Measurements from ENCODE around the gene CFAP157.

The CFAP157 gene

DNA sequence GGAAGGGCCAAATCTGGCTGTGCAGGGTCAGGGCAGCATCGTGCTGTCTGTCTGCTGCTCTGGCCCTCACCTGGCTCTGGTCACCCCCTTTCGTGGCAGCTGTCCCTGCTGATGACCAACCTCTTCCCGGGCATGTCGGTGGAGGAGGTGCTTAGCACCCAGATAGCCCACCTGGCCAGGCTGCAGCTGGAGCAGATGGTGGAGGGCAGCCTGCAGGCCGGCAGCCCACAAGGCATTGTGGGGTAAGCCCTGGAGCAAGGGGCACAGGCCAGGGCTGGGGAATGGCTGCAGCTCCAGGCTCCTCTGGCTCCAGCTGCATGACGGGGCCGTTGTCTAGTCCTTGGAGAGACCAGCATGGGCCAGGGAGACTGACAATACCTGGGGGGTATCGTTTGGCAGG is 20.1 kb downstream of the CFAP157 start:
- TF ChIP-seq, protein P1, sequence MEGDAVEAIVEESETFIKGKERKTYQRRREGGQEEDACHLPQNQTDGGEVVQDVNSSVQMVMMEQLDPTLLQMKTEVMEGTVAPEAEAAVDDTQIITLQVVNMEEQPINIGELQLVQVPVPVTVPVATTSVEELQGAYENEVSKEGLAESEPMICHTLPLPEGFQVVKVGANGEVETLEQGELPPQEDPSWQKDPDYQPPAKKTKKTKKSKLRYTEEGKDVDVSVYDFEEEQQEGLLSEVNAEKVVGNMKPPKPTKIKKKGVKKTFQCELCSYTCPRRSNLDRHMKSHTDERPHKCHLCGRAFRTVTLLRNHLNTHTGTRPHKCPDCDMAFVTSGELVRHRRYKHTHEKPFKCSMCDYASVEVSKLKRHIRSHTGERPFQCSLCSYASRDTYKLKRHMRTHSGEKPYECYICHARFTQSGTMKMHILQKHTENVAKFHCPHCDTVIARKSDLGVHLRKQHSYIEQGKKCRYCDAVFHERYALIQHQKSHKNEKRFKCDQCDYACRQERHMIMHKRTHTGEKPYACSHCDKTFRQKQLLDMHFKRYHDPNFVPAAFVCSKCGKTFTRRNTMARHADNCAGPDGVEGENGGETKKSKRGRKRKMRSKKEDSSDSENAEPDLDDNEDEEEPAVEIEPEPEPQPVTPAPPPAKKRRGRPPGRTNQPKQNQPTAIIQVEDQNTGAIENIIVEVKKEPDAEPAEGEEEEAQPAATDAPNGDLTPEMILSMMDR (conservative IDR thresholded peaks at IDR 0.05), result no peak

DNA sequence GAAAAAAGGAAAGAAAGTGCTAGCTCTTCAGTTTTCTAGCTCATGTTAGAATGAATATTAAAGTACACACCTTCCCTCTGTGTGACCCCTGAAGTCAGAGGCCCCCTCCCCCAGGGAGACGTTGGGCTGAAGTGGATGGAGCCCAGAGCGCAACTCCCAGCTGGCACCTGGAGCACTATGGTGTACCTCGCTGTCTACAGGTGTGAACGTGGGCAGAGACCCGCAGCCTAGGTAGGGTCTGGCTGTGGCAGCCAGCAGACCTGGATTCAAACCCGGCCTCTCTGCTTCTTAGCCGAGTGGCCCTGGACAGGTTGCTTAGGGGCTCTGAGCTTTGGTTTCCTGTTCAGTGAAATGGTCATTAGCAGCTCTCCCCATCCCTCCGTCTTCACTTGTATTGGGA is 22.0 kb downstream of the CFAP157 start:
- TF ChIP-seq, protein P1 (conservative IDR thresholded peaks at IDR 0.05), result no peak
- no peak overlapping the region for H3K27ac ChIP-seq

More for the DNA sequence above, 20.1 kb downstream of the CFAP157 start:
- no peak overlapping the region for H3K27ac ChIP-seq

DNA sequence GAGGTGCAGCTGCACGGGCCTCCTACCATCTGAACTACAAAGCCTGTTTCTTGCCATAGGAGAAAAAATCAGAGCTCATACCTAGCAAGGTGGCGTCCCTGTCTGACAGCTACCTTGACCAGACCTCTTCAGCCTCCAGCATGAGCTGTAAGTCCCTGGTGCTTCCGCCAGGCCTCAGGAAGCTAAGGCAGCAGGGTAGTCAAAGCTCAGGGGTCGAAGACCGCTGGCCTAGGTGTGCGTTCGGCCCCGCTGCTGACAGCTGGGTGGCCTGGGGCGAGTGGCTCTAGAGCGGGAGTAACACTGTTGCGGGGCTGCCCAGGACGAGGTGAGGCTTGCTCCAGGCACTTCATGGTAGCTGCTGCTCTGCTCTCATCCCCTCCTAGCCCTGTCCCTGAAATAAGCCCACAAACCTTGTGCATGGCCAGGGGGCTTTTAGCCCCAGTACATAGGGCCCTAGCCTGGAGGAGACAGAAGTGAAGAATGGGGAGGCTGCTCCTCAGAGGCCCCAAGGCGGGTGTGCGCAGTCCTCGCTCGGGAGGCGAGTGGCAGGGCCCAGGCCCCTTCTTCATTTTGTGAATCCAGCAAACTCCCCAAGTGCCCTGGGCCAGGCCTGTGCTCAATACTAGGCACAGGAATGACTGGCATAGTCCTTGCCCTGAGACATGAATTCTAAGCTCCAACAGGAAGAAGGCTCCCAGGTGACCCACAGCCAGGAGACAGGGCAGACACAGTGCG is 22.9 kb downstream of the CFAP157 start:
- TF ChIP-seq, protein P1 (conservative IDR thresholded peaks at IDR 0.05), result no peak
- H3K27ac ChIP-seq, result no peak overlapping the region

DNA sequence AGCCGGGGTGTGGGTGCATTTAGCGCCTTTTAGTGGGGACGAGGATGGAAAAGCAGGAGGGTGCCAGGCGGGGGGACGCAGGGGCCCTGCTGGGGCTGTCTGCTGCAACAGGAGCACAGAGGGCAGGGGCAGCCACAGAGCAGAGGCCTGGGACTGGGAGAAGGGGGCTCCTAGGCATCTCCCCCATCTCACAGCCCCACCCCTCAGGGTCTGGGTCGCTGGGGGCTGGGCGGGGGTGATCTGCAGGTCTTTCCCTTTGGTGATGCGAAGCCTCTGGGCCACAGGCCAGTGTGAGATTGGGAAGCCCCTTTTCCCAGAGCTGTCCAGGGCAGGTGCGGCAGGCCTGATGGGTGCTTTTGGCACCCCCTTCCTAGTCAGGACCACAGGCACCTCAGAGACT is 23.5 kb downstream of the CFAP157 start:
- no peak overlapping the region for H3K27ac ChIP-seq
- TF ChIP-seq, protein P1 (conservative IDR thresholded peaks at IDR 0.05), result no peak

DNA sequence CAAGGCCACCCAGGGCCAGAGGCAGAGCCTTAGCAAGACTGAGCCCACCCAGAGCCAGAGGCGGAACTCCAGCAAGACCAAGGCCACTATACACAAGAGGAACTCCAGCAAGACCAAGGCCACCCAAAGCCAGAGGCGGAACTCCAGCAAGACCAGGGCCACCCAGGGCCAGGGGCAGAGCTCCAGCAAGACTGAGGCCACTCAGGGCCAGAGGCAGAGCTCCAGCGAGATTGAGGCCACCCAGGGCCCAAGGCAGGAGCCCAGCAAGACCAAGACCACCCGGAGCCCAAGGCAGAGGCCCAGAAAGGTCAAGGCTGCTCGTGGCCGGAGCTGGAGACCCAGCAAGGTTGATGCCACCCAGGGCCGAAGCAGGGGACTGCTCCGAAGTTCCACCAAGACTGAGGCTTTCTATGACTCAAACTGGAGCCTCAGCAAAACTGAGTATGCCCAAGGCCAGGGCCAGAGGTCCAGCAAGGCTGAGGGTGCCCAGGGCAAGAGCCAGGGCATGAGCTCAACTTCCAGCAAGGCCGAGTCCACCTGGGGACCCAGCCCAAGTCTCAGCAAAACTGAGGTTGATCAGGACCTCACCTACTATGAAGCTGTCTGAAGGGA is 24.1 kb downstream of the CFAP157 start:
- no peak overlapping the region for H3K27ac ChIP-seq
- TF ChIP-seq, protein P1 (conservative IDR thresholded peaks at IDR 0.05), result no peak

DNA sequence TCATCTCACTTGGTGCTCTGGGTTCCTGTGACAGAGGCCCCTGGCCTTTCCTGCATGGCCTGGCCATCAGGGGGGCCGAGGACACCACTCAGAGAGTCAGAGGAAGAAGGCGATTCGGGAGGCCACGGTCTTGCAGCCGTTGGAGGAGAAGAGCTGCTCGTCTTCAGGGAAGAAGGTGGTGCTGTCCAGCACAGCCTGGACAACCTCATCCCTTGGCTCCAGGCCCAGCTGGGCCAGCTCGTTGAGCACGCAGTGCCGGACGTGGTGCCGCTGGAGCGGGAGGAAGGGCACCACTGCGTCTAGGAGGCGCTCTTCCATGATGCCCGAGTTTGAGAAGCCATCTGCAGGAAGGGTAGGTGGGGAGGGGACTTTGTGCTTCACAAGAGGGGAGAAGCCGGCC is 25.1 kb downstream of the CFAP157 start:
- H3K27ac ChIP-seq, result no peak overlapping the region
- TF ChIP-seq, protein P1 (conservative IDR thresholded peaks at IDR 0.05), result no peak

DNA sequence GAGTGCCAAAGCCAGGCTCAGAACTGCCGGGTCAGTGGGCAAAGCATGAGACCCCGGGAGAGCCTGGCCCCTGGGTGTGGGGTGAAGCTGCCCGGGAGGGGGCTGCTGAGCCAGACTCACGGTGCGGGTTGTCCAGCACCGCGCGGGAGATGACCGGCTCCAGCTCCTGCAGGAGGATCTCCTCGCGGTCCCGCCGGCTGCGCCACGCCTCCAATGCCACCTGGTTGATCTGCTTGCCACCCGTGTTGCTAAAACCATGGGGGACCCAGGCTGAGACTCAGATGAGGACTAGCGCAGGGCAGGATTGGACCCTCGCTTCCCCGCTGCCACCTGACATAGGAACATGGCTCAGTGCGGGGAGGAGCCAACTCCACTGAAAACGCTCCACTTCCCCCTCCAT is 25.7 kb downstream of the CFAP157 start:
- TF ChIP-seq, protein P1 (conservative IDR thresholded peaks at IDR 0.05), result no peak
- no peak overlapping the region for H3K27ac ChIP-seq

Measured in VCaP (cell line).